Right lobe of liver (tissue), 4 donors: ENCODE results near the gene DDIT4.

Source experiments
- POLR2A ChIP-seq: fragments of 450-650 bp; IDR thresholded peaks from one replicate; pipeline ENCODE4 v1.6.1; 2017; ENCODE audit warnings: antibody characterized with exemption, mild to moderate bottlenecking
- TF ChIP-seq, protein P1 (sequence below), 4 donors: fragments of 200-600 bp in 3 of 4; fragments of 450-650 bp in 1 of 4; IDR thresholded peaks; one replicate each; pipeline versions ENCODE4 v1.5.1 to v1.8.0; 2016 to 2022; ENCODE audit warnings: antibody characterized with exemption in 4 of 4, mild to moderate bottlenecking in 2 of 4
- donor health status: DM: no; HTN: no; CAD: no.
- donor health status: DM: no; HTN: no; CAD: no.
- donor health status: DM: no; HTN: yes; CAD: no.

DNA sequence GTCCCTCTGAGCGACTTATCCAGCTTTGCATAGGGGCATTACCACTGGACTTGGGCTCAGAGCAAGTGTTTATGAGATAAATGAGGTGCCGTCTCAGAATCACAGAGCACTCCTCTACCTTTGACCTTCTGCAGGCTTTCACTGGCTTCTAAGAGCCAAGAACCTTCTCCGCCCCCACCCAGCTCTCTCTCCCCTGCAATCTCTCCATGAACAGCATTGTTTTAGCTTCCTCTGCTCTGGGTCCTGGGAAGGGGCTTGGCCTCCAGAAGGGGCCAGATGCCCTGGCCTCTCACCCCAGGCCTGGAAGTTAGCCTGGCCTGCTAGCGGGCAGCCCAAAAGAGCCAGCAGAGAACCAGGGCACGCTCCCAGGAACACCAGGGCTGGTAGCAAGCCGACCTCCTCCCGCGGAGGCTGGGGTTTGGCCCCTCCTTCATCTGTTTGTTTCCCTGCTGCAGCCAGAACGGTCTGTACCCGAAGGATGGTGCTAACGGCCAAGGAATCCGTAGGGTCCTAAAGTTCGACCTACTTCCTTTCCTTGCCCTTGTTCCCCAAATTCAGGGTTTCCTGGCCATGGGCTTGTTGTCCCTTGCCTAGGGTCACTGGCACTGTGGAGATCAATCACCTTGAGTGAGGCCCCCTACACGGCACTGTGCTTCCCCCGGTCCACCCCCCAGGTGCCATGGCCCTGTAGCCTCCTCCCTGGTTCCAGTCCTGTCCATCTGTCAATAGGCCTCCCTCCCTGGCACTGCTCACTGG is 18.7 kb upstream of the DDIT4 start:
- TF ChIP-seq, protein P1, sequence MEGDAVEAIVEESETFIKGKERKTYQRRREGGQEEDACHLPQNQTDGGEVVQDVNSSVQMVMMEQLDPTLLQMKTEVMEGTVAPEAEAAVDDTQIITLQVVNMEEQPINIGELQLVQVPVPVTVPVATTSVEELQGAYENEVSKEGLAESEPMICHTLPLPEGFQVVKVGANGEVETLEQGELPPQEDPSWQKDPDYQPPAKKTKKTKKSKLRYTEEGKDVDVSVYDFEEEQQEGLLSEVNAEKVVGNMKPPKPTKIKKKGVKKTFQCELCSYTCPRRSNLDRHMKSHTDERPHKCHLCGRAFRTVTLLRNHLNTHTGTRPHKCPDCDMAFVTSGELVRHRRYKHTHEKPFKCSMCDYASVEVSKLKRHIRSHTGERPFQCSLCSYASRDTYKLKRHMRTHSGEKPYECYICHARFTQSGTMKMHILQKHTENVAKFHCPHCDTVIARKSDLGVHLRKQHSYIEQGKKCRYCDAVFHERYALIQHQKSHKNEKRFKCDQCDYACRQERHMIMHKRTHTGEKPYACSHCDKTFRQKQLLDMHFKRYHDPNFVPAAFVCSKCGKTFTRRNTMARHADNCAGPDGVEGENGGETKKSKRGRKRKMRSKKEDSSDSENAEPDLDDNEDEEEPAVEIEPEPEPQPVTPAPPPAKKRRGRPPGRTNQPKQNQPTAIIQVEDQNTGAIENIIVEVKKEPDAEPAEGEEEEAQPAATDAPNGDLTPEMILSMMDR (IDR thresholded peaks at IDR 0.05) = no peak
- peak; percentile 64 for TF ChIP-seq POLR2A
